ENCODE results near the gene TYR.
"Not testable (repeated sequence)": the region's sequence is repeated elsewhere in the genome, so short reads cannot be mapped to it uniquely, and the experiment has no call there.

TYR gene

GRCh38 chr11:89177691-89178231 is at the start of gene TYR:
Gene TYR, plus strand, starts transcription at chr11:89177875. Its CDS starts 79 bp downstream, at chr11:89177954.
- no peak for DNase-seq (ENCODE audit: low read depth in 2 of 2)

GRCh38 chr11:89136606-89137005 is 41.1 kb upstream of the TYR start:
- no peak for DNase-seq (ENCODE audit: low read depth in 2 of 2)

GRCh38 chr11:89147229-89147628 is 30.4 kb upstream of the TYR start:
- DNase-seq (ENCODE audit: low read depth in 2 of 2), result no peak

GRCh38 chr11:89159974-89160373 is 17.7 kb upstream of the TYR start:
- DNase-seq (ENCODE audit: low read depth in 2 of 2), result no peak

- DNase-seq (ENCODE audit: low read depth in 2 of 2), result no peak
Measured at GRCh38 chr11:89161949-89162348, 15.7 kb upstream of the TYR start.

- no peak for DNase-seq (ENCODE audit: low read depth in 2 of 2)
Measured at GRCh38 chr11:89163686-89164085, 14.0 kb upstream of the TYR start.

GRCh38 chr11:89168396-89168795 is 9.3 kb upstream of the TYR start:
- DNase-seq (ENCODE audit: low read depth in 2 of 2), result no peak

GRCh38 chr11:89175796-89176195 is 1.9 kb upstream of the TYR start:
- no peak for DNase-seq (ENCODE audit: low read depth in 2 of 2)

GRCh38 chr11:89176938-89177337 is 737 bp upstream of the TYR start:
- no peak for DNase-seq (ENCODE audit: low read depth in 2 of 2)

GRCh38 chr11:89181111-89181510 is 3.4 kb downstream of the TYR start:
- no peak for DNase-seq (ENCODE audit: low read depth in 2 of 2)

- no peak for DNase-seq (ENCODE audit: low read depth in 2 of 2)
Measured at GRCh38 chr11:89182773-89183518, 5.3 kb downstream of the TYR start.

GRCh38 chr11:89184021-89184420 is 6.3 kb downstream of the TYR start:
- DNase-seq (ENCODE audit: low read depth in 2 of 2), result no peak

GRCh38 chr11:89189776-89190175 is 12.1 kb downstream of the TYR start:
- no peak for DNase-seq (ENCODE audit: low read depth in 2 of 2)

GRCh38 chr11:89201138-89201537 is 23.5 kb downstream of the TYR start:
- DNase-seq (ENCODE audit: low read depth in 2 of 2), result no peak

GRCh38 chr11:89203814-89204213 is 26.1 kb downstream of the TYR start:
- no peak for DNase-seq (ENCODE audit: low read depth in 2 of 2)

- DNase-seq (ENCODE audit: low read depth in 2 of 2), result no peak
Measured at GRCh38 chr11:89205378-89205777, 27.7 kb downstream of the TYR start.

- no peak for DNase-seq (ENCODE audit: low read depth in 2 of 2)
Measured at GRCh38 chr11:89220684-89221339, 43.1 kb downstream of the TYR start.

GRCh38 chr11:89235083-89235482 is 57.4 kb downstream of the TYR start:
- DNase-seq (ENCODE audit: low read depth in 2 of 2), result no peak

GRCh38 chr11:89235976-89236375 is 58.3 kb downstream of the TYR start:
- DNase-seq (ENCODE audit: low read depth in 2 of 2), result no peak

- DNase-seq (ENCODE audit: low read depth in 2 of 2), result not testable (repeated sequence)
Measured at GRCh38 chr11:89247007-89247406, 69.3 kb downstream of the TYR start.

- no peak for DNase-seq (ENCODE audit: low read depth in 2 of 2)
Measured at GRCh38 chr11:89249196-89249595, 71.5 kb downstream of the TYR start.

- not testable (repeated sequence) for DNase-seq (ENCODE audit: low read depth in 2 of 2)
Measured at GRCh38 chr11:89261483-89261882, 83.8 kb downstream of the TYR start.

- DNase-seq (ENCODE audit: low read depth in 2 of 2), result no peak
Measured at GRCh38 chr11:89267660-89268302, 90.1 kb downstream of the TYR start.

Measured in stimulated activated CD8-positive, alpha-beta memory T cell treated with anti-CD3 and anti-CD28 coated beads, Interleukin-2, amount 100 ng/mL, for 1 hour (primary cell).